ENCODE measurements around the gene AVPR1A. TPM values are rescaled to one million over a fixed set of nuclear protein-coding genes. Genes with fewer than 3 reads are reported as not detected.
A peak's percentile ranks its signal among the peaks of the same experiment; 100 is the strongest.

The AVPR1A gene
- total RNA-seq, 1 donor from 2014 or later, result 1.7 TPM

- Mint-ChIP-seq H3K27ac (ENCODE audit: unreplicated experiment) (no peak overlapping the region), H3K27me3 (ENCODE audit: unreplicated experiment) (peaks cover 34% of the 10 kb centered on the region), H3K9me3 (ENCODE audit: unreplicated experiment) (no peaks in the 10 kb centered on the region), H3K36me3 (ENCODE audit: unreplicated experiment) (no peaks in the 10 kb centered on the region), H3K4me1 (ENCODE audit: unreplicated experiment) (no peaks in the 10 kb centered on the region), H3K4me3 (ENCODE audit: unreplicated experiment) (no peak overlapping the region)
- TF ChIP-seq CTCF (IDR thresholded peaks at IDR 0.05), result no peak
- DNase-seq (ENCODE audit: extremely low spot score, unreplicated experiment), result no peak
Observed at GRCh38 chr12:63132201-63132600, 18.8 kb downstream of the AVPR1A start.

DNA sequence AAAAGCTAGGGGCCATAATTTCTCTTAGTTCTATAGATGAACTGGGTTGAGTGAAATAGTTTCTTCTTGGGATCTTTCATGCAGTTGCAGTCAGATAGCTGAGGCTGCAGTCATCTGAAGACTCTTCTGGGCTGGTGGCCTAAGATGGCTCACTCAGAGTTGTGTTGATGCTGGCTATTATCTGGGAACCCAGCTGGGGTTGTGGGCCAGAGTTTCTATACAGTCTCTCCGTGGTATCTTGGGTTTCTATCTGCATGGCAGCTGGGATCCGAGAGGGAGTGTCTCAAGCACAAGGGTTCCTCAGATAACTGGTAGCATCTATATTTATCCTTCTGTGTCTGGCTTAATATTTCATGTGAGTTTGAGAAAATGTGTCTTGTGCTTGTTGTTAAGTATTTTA lies 21.1 kb downstream of the AVPR1A start:
- Mint-ChIP-seq H3K27ac (ENCODE audit: unreplicated experiment) (no peak overlapping the region), H3K9me3 (ENCODE audit: unreplicated experiment) (no peaks in the 10 kb centered on the region), H3K36me3 (ENCODE audit: unreplicated experiment) (no peaks in the 10 kb centered on the region), H3K4me1 (ENCODE audit: unreplicated experiment) (no peaks in the 10 kb centered on the region), H3K27me3 (ENCODE audit: unreplicated experiment) (peaks cover 42% of the 10 kb centered on the region), H3K4me3 (ENCODE audit: unreplicated experiment) (no peak overlapping the region)
- no peak for DNase-seq (ENCODE audit: extremely low spot score, unreplicated experiment)
- no peak for TF ChIP-seq CTCF (IDR thresholded peaks at IDR 0.05)

- Mint-ChIP-seq H3K9me3 (ENCODE audit: unreplicated experiment) (no peaks in the 10 kb centered on the region), H3K27ac (ENCODE audit: unreplicated experiment) (no peak overlapping the region), H3K27me3 (ENCODE audit: unreplicated experiment) (peaks cover 45% of the 10 kb centered on the region), H3K4me3 (ENCODE audit: unreplicated experiment) (no peak overlapping the region), H3K4me1 (ENCODE audit: unreplicated experiment) (no peaks in the 10 kb centered on the region), H3K36me3 (ENCODE audit: unreplicated experiment) (no peaks in the 10 kb centered on the region)
- DNase-seq (ENCODE audit: extremely low spot score, unreplicated experiment), result no peak
- no peak for TF ChIP-seq CTCF (IDR thresholded peaks at IDR 0.05)
Observed at GRCh38 chr12:63124778-63125177, 26.2 kb downstream of the AVPR1A start.

- Mint-ChIP-seq H3K36me3 (ENCODE audit: unreplicated experiment) (no peaks in the 10 kb centered on the region), H3K9me3 (ENCODE audit: unreplicated experiment) (no peaks in the 10 kb centered on the region), H3K27ac (ENCODE audit: unreplicated experiment) (no peak overlapping the region), H3K4me1 (ENCODE audit: unreplicated experiment) (no peaks in the 10 kb centered on the region), H3K4me3 (ENCODE audit: unreplicated experiment) (no peak overlapping the region), H3K27me3 (ENCODE audit: unreplicated experiment) (peaks cover 5% of the 10 kb centered on the region)
- TF ChIP-seq CTCF (IDR thresholded peaks at IDR 0.05), result peak; percentile 84
- no peak for DNase-seq (ENCODE audit: extremely low spot score, unreplicated experiment)
Observed at GRCh38 chr12:63103494-63104131, 47.4 kb downstream of the AVPR1A start.

DNA sequence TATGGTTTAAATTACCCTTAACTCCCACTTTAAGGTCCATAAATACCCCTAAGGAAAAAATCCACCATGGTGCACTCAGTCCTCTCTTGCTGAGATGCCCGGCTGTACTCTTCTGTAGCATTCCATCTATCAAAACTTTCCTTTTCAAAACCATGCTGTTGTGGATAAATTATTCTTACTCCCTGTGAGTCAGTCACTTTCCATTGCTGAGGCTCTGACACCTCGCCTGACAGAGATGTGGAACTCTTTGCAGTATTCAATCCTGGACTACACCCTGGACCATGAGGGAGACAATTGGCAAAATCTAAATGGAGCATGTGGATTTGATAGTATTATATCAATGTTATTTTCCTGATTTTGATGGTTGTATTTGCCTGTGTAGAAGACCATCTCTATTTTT lies 49.1 kb downstream of the AVPR1A start:
- H3K27me3 Mint-ChIP-seq (ENCODE audit: unreplicated experiment), result peaks cover 13% of the 10 kb centered on the region
- no peak for TF ChIP-seq CTCF (IDR thresholded peaks at IDR 0.05)
- H3K27ac Mint-ChIP-seq (ENCODE audit: unreplicated experiment), result no peak overlapping the region
- DNase-seq (ENCODE audit: extremely low spot score, unreplicated experiment), result no peak
- H3K4me1 Mint-ChIP-seq (ENCODE audit: unreplicated experiment), result no peaks in the 10 kb centered on the region
- no peaks in the 10 kb centered on the region for H3K9me3 Mint-ChIP-seq (ENCODE audit: unreplicated experiment)
- H3K4me3 Mint-ChIP-seq (ENCODE audit: unreplicated experiment), result no peak overlapping the region
- no peaks in the 10 kb centered on the region for H3K36me3 Mint-ChIP-seq (ENCODE audit: unreplicated experiment)

Data from osteocyte (in vitro differentiated cells).